HepG2 (cell line): ENCODE measurements around the gene SEC14L5. TPM values are rescaled to one million over a fixed set of nuclear protein-coding genes. Genes with fewer than 3 reads are reported as not detected.

Experiments
- AGO1 ChIP-seq: fragments of 200-400 bp; formaldehyde crosslinking; IDR thresholded peaks from 2 replicates; pipeline ENCODE4 v1.6.1; 2017; ENCODE audit warnings: mild to moderate bottlenecking, low read depth, low read length, moderate library complexity; ENCODE audit not compliant: poor library complexity, severe bottlenecking
- CHCHD3 ChIP-seq: sonication (generic); formaldehyde crosslinking; IDR thresholded peaks from 2 replicates; pipeline ENCODE4 v1.8.0; 2022; ENCODE audit warnings: mild to moderate bottlenecking, missing genetic modification reagents, moderate library complexity
- EEA1 ChIP-seq: sonication (generic); formaldehyde crosslinking; IDR thresholded peaks from 2 replicates; pipeline ENCODE4 v1.5.1; 2020; ENCODE audit warnings: mild to moderate bottlenecking, missing genetic modification reagents, borderline replicate concordance
- GLI4 ChIP-seq: sonication (generic); formaldehyde crosslinking; IDR thresholded peaks from 2 replicates; pipeline ENCODE4 v1.5.1; 2020; ENCODE audit warnings: missing genetic modification reagents, mild to moderate bottlenecking, moderate library complexity, borderline replicate concordance
- NFYB ChIP-seq: sonication (generic); formaldehyde crosslinking; IDR thresholded peaks from 2 replicates; pipeline ENCODE4 v1.4.0; 2020; ENCODE audit warnings: missing genetic modification reagents
- PBX2 ChIP-seq: IDR thresholded peaks from 2 replicates; pipeline ENCODE4 v1.6.1; 2016; ENCODE audit warnings: control low read depth
- RNF219 ChIP-seq: sonication (generic); formaldehyde crosslinking; IDR thresholded peaks from 2 replicates; pipeline ENCODE4 v1.5.0; 2020; ENCODE audit warnings: mild to moderate bottlenecking, missing genetic modification reagents
- ZBTB40 ChIP-seq, 2 experiments: fragments of 450-650 bp in 1 of 2; sonication (generic) in 1 of 2; formaldehyde crosslinking in 1 of 2; IDR thresholded peaks; 2 replicates each; pipeline versions ENCODE4 v1.6.1 to v1.8.0; 2016 to 2022; ENCODE audit warnings: antibody characterized with exemption in 1 of 2, mild to moderate bottlenecking in 1 of 2, missing genetic modification reagents in 1 of 2
- ZNF576 ChIP-seq: sonication (generic); formaldehyde crosslinking; IDR thresholded peaks from 2 replicates; pipeline ENCODE4 v1.4.0; 2020; ENCODE audit warnings: mild to moderate bottlenecking, missing genetic modification reagents
- ZNF616 ChIP-seq: sonication (generic); formaldehyde crosslinking; IDR thresholded peaks from 2 replicates; pipeline ENCODE4 v1.5.0; 2020; ENCODE audit warnings: low read depth, mild to moderate bottlenecking, missing genetic modification reagents
- ZNF761 ChIP-seq: sonication (generic); formaldehyde crosslinking; conservative IDR thresholded peaks from 2 replicates; pipeline ENCODE4 v1.4.0; 2020; ENCODE audit warnings: mild to moderate bottlenecking, missing genetic modification reagents
- polyA plus RNA-seq, 8 experiments: library from polyadenylated mRNA; depleted of rRNA in 3 of 8; stranded (reverse) in 7 of 8; unstranded in 1 of 8; fragments of >200 nt; fragmentation: Illumina TruSeq in 4 of 8; extraction: Trizol in 4 of 8; gene quantifications; 2 replicates each; pipeline versions ENCODE4 v1.2.1 to v1.2.3, GENCODE V29; 2011 to 2016; ENCODE audit warnings: low read depth in 4 of 8, missing spikeins in 1 of 8, mixed read lengths in 1 of 8; ENCODE audit not compliant: insufficient read depth in 1 of 8
- total RNA-seq, 5 experiments: library from RNA; depleted of rRNA; stranded (reverse); fragments of >200 nt; fragmentation: Illumina TruSeq; extraction: Trizol; gene quantifications; 2 replicates each; pipeline ENCODE4 v1.2.3, GENCODE V29; 2016; ENCODE audit warnings: low read depth in 1 of 5
- TF ChIP-seq, protein P1 (sequence below): IDR thresholded peaks from 2 replicates; pipeline ENCODE4 v1.6.1; 2016; ENCODE audit warnings: missing compliant biosample characterization, missing genetic modification reagents, borderline replicate concordance
- TF ChIP-seq, protein P2 (sequence below): sonication (generic); formaldehyde crosslinking; IDR thresholded peaks from 2 replicates; pipeline ENCODE4 v1.8.1; 2023; ENCODE audit warnings: mild to moderate bottlenecking, missing genetic modification reagents, borderline replicate concordance

Gene SEC14L5
- total and polyA plus RNA-seq, 2 of the 13 experiments (the other 11 are each of a cell fraction or from before 2014, with no cell fraction given) = 0.40 to 0.42 TPM

DNA sequence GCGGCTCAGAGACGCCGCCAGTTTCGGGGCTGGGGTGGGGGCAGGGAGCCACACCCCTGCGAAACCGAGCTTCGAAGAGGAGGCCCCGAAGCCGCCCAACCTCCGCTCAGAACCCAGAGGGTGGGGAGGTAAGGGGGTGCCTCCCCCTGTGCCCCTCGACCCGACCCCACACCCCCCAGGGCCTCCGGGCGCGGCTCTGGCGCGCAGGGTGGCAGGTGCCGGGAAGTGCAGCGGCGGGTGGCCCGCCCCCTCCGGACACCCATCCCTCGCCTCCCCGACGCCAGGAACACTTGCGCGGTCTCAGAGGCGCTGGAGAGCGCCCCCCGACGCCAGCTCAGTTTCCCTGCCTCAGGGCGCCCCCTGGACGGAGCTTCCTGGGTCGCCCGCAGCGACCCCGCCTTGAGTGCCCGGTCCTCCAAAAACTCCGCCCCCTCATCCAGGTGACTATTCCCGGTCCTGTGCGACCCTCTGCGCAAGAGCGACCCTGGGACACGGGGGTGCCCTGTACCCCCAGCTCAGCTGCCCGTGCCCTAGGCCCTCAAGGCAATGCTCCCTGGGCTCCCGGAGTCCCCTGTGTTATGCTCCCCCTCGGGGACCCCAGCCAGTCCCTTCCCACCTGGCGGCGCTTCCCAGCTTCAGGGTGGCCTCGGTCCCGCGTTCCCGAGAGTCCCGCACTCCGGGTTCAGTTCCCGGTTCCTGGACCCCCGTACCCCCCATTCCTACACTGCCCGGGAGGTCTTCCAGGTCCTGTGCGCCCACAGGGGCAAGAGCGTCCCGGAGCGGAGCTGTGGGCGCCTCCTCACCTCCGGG lies 21.7 kb upstream of the SEC14L5 start (continued):
- TF ChIP-seq ZBTB40 (IDR thresholded peaks at IDR 0.05) (no peak), ZBTB40 (CRISPR knock-in tag; IDR thresholded peaks at IDR 0.05) (no peak), AGO1 (no peak), GLI4 (CRISPR knock-in tag) (no peak), EEA1 (CRISPR knock-in tag) (no peak), PBX2 (CRISPR knock-in tag) (no peak), NFYB (no peak), ZNF576 (CRISPR knock-in tag) (no peak), RNF219 (CRISPR knock-in tag) (no peak), ZNF616 (no peak), CHCHD3 (no peak), ZNF761 (peak; percentile 55)
- TF ChIP-seq, protein P1, sequence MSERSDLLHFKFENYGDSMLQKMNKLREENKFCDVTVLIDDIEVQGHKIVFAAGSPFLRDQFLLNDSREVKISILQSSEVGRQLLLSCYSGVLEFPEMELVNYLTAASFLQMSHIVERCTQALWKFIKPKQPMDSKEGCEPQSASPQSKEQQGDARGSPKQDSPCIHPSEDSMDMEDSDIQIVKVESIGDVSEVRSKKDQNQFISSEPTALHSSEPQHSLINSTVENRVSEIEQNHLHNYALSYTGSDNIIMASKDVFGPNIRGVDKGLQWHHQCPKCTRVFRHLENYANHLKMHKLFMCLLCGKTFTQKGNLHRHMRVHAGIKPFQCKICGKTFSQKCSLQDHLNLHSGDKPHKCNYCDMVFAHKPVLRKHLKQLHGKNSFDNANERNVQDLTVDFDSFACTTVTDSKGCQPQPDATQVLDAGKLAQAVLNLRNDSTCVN = no peak
- TF ChIP-seq, protein P2, sequence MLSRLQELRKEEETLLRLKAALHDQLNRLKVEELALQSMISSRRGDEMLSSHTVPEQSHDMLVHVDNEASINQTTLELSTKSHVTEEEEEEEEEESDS = no peak
